ENCODE results near the gene RPS19.

- TF ChIP-seq CTCF (IDR thresholded peaks at IDR 0.05; ENCODE audit: insufficient read depth, low read depth, low read length): no peak
- TF ChIP-seq EZH2 (IDR thresholded peaks at IDR 0.05; ENCODE audit: insufficient read depth, low read length): no peak
Measured at GRCh38 chr19:41906271-41906670, 46.2 kb downstream of the RPS19 start.

Data from astrocyte (in vitro differentiated cells and primary cell).